Activated naive CD8-positive, alpha-beta T cell treated with anti-CD3 and anti-CD28 coated beads, Interleukin-2, amount 50 U/mL, for 24 hours (primary cell): ENCODE data around the gene PIP5K1A.
"Not testable (repeated sequence)": the region's sequence is repeated elsewhere in the genome, so short reads cannot be mapped to it uniquely, and the experiment has no call there.

Source experiments
- ATAC-seq: fragments of 150-1000 bp; cut with Tn5 transposase; one replicate; pipeline ENCODE4 v1.10.0; 2021
- DNase-seq: peaks from one replicate; pipeline ENCODE4 v3.0.0; 2021
- H3K27ac Mint-ChIP-seq: one replicate; pipeline ENCODE4 v1.8.0; 2021; ENCODE audit warnings: mild to moderate bottlenecking, mixed read lengths
- H3K27me3 Mint-ChIP-seq: one replicate; pipeline ENCODE4 v1.8.0; 2021; ENCODE audit warnings: mixed read lengths
- H3K36me3 Mint-ChIP-seq: one replicate; pipeline ENCODE4 v1.8.0; 2021; ENCODE audit warnings: low read depth, mixed read lengths
- H3K4me1 Mint-ChIP-seq: one replicate; pipeline ENCODE4 v1.8.0; 2021; ENCODE audit warnings: mixed read lengths
- H3K4me3 Mint-ChIP-seq: one replicate; pipeline ENCODE4 v1.8.0; 2021; ENCODE audit warnings: mild to moderate bottlenecking, moderate library complexity, mixed read lengths
- H3K9me3 Mint-ChIP-seq: one replicate; pipeline ENCODE4 v1.8.0; 2021; ENCODE audit warnings: mixed read lengths

PIP5K1A gene

GRCh38 chr1:151254217-151255213 is 56.2 kb downstream of the PIP5K1A start, which contains the start of gene PSMD4:
Gene PSMD4 (plus strand): TSS chr1:151254734. CDS start chr1:151254783, 49 bp downstream.
- H3K36me3 Mint-ChIP-seq, result peaks cover 28% of the 10 kb centered on the region
- DNase-seq (peak; percentile 91), ATAC-seq (peak; percentile 98)
- peaks cover 2% of the 10 kb centered on the region for H3K27me3 Mint-ChIP-seq
- H3K9me3 Mint-ChIP-seq, result no peaks in the 10 kb centered on the region
- peaks cover 29% of the 10 kb centered on the region for H3K4me1 Mint-ChIP-seq
- H3K4me3 Mint-ChIP-seq, result peak within 1 kb of the TSS; percentile 91
- peak within 1 kb of the TSS; percentile 99 for H3K27ac Mint-ChIP-seq

DNA sequence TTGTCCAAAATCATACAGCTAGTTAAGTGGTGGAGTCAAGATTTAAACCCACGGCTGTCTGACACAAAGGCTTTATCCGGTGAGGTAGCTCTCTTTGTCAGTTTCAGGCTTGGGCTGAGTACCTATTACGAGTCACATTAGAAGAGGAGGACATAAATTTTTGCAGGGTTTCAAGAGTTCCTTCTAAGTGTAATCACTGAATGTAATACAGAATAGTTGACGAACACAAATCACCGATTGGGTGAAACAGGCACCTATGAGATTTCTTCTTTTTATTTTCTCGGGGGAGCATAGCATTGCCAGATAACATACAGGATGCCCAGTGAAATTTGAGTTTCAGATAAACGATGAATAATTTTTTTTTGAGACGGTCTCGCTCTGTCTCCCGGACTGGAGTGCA is 57.0 kb downstream of the PIP5K1A start:
- peaks cover 2% of the 10 kb centered on the region for H3K27me3 Mint-ChIP-seq
- H3K9me3 Mint-ChIP-seq, result no peaks in the 10 kb centered on the region
- DNase-seq, result no peak
- peaks cover 32% of the 10 kb centered on the region for H3K4me1 Mint-ChIP-seq
- H3K36me3 Mint-ChIP-seq, result peaks cover 25% of the 10 kb centered on the region
- no peak for ATAC-seq
- H3K4me3 Mint-ChIP-seq, result peak overlapping the region; percentile 91
- peak overlapping the region; percentile 99 for H3K27ac Mint-ChIP-seq

- H3K27ac Mint-ChIP-seq, result no peak overlapping the region
- H3K4me1 Mint-ChIP-seq, result peaks cover 30% of the 10 kb centered on the region
- H3K36me3 Mint-ChIP-seq, result peaks cover 36% of the 10 kb centered on the region
- peaks cover 2% of the 10 kb centered on the region for H3K27me3 Mint-ChIP-seq
- DNase-seq (no peak), ATAC-seq (no peak)
- no peak overlapping the region for H3K4me3 Mint-ChIP-seq
- H3K9me3 Mint-ChIP-seq, result no peaks in the 10 kb centered on the region
Observed at GRCh38 chr1:151259351-151259750, 61.0 kb downstream of the PIP5K1A start.

DNA sequence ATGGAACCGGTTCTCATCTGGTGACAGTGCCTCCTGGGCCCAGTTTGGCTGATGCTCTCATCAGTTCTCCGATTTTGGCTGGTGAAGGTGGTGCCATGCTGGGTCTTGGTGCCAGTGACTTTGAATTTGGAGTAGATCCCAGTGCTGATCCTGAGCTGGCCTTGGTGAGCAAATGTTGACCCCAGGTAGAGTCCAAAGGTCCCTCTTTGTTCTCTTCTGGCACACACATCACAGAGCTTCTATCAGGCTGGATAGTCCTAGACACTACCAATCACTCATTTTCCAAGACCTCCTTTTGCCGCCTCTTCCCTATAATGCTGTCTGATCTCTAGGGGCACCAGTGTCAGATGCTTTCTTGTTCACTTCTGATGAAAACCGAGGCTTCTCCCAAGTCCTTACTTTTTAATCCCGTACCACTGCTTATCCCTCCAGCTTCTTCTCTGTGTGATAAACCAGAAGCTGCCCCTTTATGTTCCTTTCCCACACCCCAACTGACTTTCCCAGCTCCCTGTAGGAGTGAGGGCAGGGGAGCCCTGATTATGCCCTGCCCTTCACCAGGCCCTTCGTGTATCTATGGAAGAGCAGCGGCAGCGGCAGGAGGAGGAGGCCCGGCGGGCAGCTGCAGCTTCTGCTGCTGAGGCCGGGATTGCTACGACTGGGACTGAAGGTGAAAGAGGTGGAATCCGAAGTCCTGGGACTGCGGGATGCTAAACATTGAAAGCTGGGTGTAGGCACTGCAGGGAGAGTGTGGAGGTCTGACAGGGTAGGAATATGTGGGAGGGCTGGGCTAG is 67.3 kb downstream of the PIP5K1A start:
- ATAC-seq (no peak), DNase-seq (no peak)
- H3K4me1 Mint-ChIP-seq, result no peaks in the 10 kb centered on the region
- peaks cover 42% of the 10 kb centered on the region for H3K36me3 Mint-ChIP-seq
- H3K9me3 Mint-ChIP-seq, result no peaks in the 10 kb centered on the region
- H3K27me3 Mint-ChIP-seq, result no peaks in the 10 kb centered on the region
- peak overlapping the region; percentile 47 for H3K27ac Mint-ChIP-seq
- no peak overlapping the region for H3K4me3 Mint-ChIP-seq

- no peaks in the 10 kb centered on the region for H3K27me3 Mint-ChIP-seq
- ATAC-seq (no peak), DNase-seq (no peak)
- peaks cover 43% of the 10 kb centered on the region for H3K36me3 Mint-ChIP-seq
- no peaks in the 10 kb centered on the region for H3K4me1 Mint-ChIP-seq
- H3K4me3 Mint-ChIP-seq, result no peak overlapping the region
- no peak overlapping the region for H3K27ac Mint-ChIP-seq
- H3K9me3 Mint-ChIP-seq, result no peaks in the 10 kb centered on the region
Observed at GRCh38 chr1:151266315-151266714, 68.0 kb downstream of the PIP5K1A start.

DNA sequence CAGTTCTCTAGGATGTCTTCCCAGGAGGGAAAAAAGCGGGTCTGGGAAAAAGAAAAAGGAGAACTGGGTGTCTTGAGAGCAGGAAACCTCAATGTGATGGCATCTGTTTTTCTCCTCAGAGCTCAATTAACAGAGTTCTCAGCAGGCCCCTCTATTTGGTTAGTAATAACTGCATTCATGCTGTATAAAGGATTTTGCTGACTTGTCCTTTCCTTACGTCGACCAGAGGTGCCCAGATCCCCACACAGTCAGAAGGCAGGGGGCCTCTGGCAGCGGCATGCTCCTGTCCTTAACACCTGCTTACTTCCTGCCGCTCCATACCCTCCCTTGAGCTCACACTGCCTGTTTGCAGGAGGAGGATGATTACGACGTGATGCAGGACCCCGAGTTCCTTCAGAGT is 68.5 kb downstream of the PIP5K1A start:
- Mint-ChIP-seq H3K4me1 (no peaks in the 10 kb centered on the region), H3K27ac (peak overlapping the region; percentile 11), H3K9me3 (no peaks in the 10 kb centered on the region), H3K27me3 (no peaks in the 10 kb centered on the region), H3K4me3 (no peak overlapping the region), H3K36me3 (peaks cover 43% of the 10 kb centered on the region)
- no peak for DNase-seq
- no peak for ATAC-seq

DNA sequence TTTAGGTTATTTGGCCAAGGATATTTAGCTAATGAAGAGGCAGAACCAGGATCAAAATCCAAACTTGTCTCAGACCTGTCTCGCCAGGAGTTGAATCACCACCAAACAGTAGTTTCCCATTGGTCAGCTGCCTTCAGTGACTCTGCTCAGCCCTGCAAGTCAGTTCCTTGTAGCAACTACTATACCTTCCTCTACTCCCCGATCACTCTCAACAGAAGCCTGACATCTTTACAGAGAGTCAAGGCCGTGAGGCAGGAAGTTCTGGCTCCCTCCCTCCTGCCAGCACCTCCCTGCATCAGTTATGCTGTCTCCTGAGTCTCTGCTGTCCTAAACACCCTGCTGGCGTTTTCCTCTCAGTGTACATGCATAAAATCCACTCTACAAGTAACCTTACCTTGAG is 69.4 kb downstream of the PIP5K1A start:
- H3K9me3 Mint-ChIP-seq, result no peaks in the 10 kb centered on the region
- H3K27me3 Mint-ChIP-seq, result no peaks in the 10 kb centered on the region
- ATAC-seq, result no peak
- H3K36me3 Mint-ChIP-seq, result peaks cover 42% of the 10 kb centered on the region
- no peaks in the 10 kb centered on the region for H3K4me1 Mint-ChIP-seq
- DNase-seq, result no peak
- no peak overlapping the region for H3K4me3 Mint-ChIP-seq
- no peak overlapping the region for H3K27ac Mint-ChIP-seq

DNA sequence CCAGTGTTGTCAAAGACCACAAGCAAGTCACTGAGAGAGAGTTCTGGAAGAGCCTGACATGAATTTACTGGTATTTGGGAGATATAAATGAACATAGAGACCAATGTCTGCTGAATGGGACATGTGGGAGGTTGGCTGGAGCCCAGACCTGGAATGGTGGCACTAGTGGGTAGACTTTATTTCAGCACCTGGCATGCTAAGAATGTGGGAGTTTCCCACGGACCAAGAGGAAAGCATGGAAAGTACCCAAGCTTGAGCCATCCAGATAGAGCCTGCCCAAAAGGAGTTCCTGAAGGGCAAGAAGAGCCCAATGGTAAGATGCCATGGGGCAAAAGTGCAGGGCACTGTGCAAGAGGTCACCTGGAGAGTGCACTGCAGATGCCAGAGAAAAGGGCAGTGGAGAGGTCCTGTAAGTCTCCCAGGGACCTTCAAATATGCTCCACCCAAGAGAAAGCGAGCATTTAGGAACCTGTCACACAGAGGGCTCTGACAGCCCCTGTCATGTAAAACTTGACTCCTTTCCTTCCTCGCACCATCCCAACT is 75.6 kb downstream of the PIP5K1A start:
- H3K27me3 Mint-ChIP-seq, result no peaks in the 10 kb centered on the region
- peak overlapping the region; percentile 12 for H3K27ac Mint-ChIP-seq
- H3K4me3 Mint-ChIP-seq, result no peak overlapping the region
- DNase-seq (no peak), ATAC-seq (no peak)
- peaks cover 14% of the 10 kb centered on the region for H3K36me3 Mint-ChIP-seq
- H3K4me1 Mint-ChIP-seq, result peaks cover 25% of the 10 kb centered on the region
- H3K9me3 Mint-ChIP-seq, result no peaks in the 10 kb centered on the region

GRCh38 chr1:151275341-151275740 is 77.0 kb downstream of the PIP5K1A start:
- H3K4me1 Mint-ChIP-seq, result peaks cover 31% of the 10 kb centered on the region
- ATAC-seq, H3K27ac Mint-ChIP-seq, DNase-seq, H3K27me3 Mint-ChIP-seq, H3K9me3 Mint-ChIP-seq, H3K4me3 Mint-ChIP-seq: not testable (repeated sequence)
- H3K36me3 Mint-ChIP-seq, result peaks cover 12% of the 10 kb centered on the region

DNA sequence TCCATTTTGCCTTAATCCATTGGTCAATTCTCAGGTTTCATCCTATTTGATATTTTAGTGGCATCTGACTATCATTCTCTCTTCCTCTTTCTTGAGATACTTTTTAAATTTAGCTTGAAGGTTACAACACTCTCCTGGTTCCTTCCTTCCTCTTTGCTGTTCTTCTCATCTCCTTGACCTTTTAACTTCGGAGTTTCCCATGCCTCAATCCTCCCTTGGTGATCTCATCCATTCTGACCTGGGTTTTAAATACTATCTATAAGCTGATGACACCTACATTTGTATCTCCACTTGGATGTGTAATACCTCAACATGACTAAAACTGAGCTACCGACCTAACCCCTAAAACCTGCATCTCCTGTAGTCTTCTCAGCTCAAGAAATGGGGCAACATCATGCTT is 78.9 kb downstream of the PIP5K1A start:
- H3K4me1 Mint-ChIP-seq, result peaks cover 41% of the 10 kb centered on the region
- ATAC-seq (peak; percentile 29), DNase-seq (no peak)
- peak overlapping the region; percentile 47 for H3K4me3 Mint-ChIP-seq
- peak overlapping the region; percentile 90 for H3K27ac Mint-ChIP-seq
- H3K36me3 Mint-ChIP-seq, result peaks cover 8% of the 10 kb centered on the region
- H3K9me3 Mint-ChIP-seq, result no peaks in the 10 kb centered on the region
- no peaks in the 10 kb centered on the region for H3K27me3 Mint-ChIP-seq

- H3K27ac Mint-ChIP-seq, result peak overlapping the region; percentile 99
Observed at GRCh38 chr1:151281225-151281968, 83.0 kb downstream of the PIP5K1A start.

DNA sequence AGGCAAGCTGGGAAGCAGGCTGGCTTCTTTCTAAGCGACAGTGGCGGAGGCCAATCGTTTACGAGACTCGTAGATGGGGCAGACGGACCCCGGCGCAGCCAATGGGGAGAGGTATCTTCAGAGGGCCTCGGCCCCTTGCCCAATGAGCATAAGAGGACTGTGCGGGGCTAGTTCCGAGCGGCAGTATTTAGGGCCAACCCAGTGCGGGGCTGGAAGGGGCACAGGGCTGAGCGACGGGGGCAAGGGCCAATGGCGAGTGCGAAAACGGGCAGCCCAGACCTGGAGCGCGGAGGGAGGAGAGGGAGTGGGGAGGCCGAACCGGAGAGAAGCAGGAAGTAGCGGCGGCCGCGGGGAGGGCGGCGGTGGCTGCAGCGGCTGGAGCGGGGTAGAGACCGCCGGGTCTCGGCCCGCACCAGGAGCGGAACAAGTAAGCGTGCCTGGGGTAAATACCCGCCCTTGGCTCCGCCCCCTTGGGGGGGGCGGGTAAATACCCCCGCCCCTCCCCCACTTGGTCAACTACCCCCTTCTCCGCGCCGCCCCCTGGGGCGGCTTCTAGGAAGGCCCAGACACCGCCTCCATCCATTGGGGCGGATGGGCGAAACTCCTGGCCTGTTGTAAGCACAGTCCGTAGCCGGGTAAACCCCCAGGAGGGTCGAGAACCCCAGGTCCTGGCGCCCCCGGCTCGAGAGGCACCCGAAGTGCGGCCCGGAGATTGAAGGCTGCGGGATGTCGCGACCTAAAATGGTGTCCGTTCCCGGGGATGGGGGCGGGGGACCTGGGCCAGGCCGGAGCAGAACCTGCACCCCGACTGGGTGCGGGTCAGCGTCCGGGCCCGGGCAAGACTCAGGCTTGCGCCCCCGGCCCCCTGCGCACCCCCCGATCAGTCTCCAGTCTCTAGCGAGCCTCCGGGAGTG is 83.9 kb downstream of the PIP5K1A start, which contains the start of gene ZNF687:
TSS of gene ZNF687 (plus strand) at position 331 of the 914 bp plus-strand sequence. CDS start 3,993 bp downstream, outside the sequence.
- Mint-ChIP-seq H3K27me3 (no peaks in the 10 kb centered on the region), H3K4me1 (peaks cover 50% of the 10 kb centered on the region), H3K27ac (peak within 1 kb of the TSS; percentile 99), H3K4me3 (peak within 1 kb of the TSS; percentile 97), H3K36me3 (peaks cover 7% of the 10 kb centered on the region), H3K9me3 (no peaks in the 10 kb centered on the region)
- peak; percentile 99 for DNase-seq
- peak; percentile 96 for ATAC-seq

More at GRCh38 chr1:151281225-151281968, 83.0 kb downstream of the PIP5K1A start:
- Mint-ChIP-seq H3K4me3 (peak overlapping the region; percentile 97), H3K4me1 (peaks cover 58% of the 10 kb centered on the region), H3K36me3 (peaks cover 4% of the 10 kb centered on the region), H3K27me3 (no peaks in the 10 kb centered on the region), H3K9me3 (no peaks in the 10 kb centered on the region)
- DNase-seq, result peak; percentile 98
- peak; percentile 26 for ATAC-seq
